ENCODE measurements around the gene WHRN.

- TF ChIP-seq CTCF (optimal IDR thresholded peaks at IDR 0.05 in 1 of 3, IDR thresholded peaks at IDR 0.05 in 1 of 3, conservative IDR thresholded peaks at IDR 0.05 in 1 of 3; ENCODE audit: extremely low read depth in 1 of 3, insufficient read depth in 2 of 3, low read length in 3 of 3) (no peak), EZH2 (IDR thresholded peaks at IDR 0.05; ENCODE audit: low read length) (no peak)
Measured at GRCh38 chr9:114476891-114477469, 28.3 kb downstream of the WHRN start.

Data from keratinocyte (primary cell).